GM12801 (cell line): Measurements from ENCODE around the gene GAL3ST2.

Source experiments
- CTCF ChIP-seq: IDR thresholded peaks from one replicate; pipeline ENCODE4 v1.5.1; 2011; ENCODE audit warnings: control low read depth; ENCODE audit not compliant: insufficient read length; ENCODE audit errors: extremely low read depth

GAL3ST2 gene

GRCh38 chr2:241796610-241797138 lies 20.1 kb downstream of the GAL3ST2 start:
- no peak for TF ChIP-seq CTCF

GRCh38 chr2:241797441-241798080 lies 20.9 kb downstream of the GAL3ST2 start:
- TF ChIP-seq CTCF = no peak

GRCh38 chr2:241798081-241798630 lies 21.5 kb downstream of the GAL3ST2 start:
- TF ChIP-seq CTCF = no peak

- TF ChIP-seq CTCF = no peak
Observed at GRCh38 chr2:241798631-241799521, 22.3 kb downstream of the GAL3ST2 start.

GRCh38 chr2:241799522-241800197 lies 23.0 kb downstream of the GAL3ST2 start:
- TF ChIP-seq CTCF = no peak

- no peak for TF ChIP-seq CTCF
Observed at GRCh38 chr2:241801611-241802420, 25.2 kb downstream of the GAL3ST2 start.
